Calu3 (cell line): ENCODE data around the gene SMIM35. TPM values are rescaled to one million over a fixed set of nuclear protein-coding genes. Genes with fewer than 3 reads are reported as not detected.

Experiments used
- BruUV-seq: library from RNA; stranded (reverse); fragments of 400-500 nt; replicated peaks from 2 replicates; lab custom pipeline; 2021; lab: Mats Ljungman, UMichigan
- CTCF ChIA-PET: fragments of 300-600 bp; sonication (Branson Sonifier 250); formaldehyde crosslinking; loops from one replicate; lab custom pipeline; 2022; ENCODE audit warnings: antibody characterized with exemption; lab: Charles Lee
- DNase-seq: peaks from one replicate; pipeline ENCODE4 v3.0.0; 2022
- H3K27ac Mint-ChIP-seq: one replicate; pipeline ENCODE4 v1.8.0; 2022; ENCODE audit warnings: mixed read lengths; ENCODE audit not compliant: unreplicated experiment
- H3K27me3 Mint-ChIP-seq: one replicate; pipeline ENCODE4 v1.8.0; 2022; ENCODE audit warnings: mixed read lengths; ENCODE audit not compliant: unreplicated experiment
- H3K36me3 Mint-ChIP-seq: one replicate; pipeline ENCODE4 v1.8.0; 2022; ENCODE audit warnings: mild to moderate bottlenecking, moderate library complexity, mixed read lengths; ENCODE audit not compliant: insufficient read depth, unreplicated experiment
- H3K4me1 Mint-ChIP-seq: one replicate; pipeline ENCODE4 v1.8.0; 2022; ENCODE audit warnings: mild to moderate bottlenecking, low read depth, mixed read lengths; ENCODE audit not compliant: unreplicated experiment
- H3K4me3 Mint-ChIP-seq: one replicate; pipeline ENCODE4 v1.8.0; 2022; ENCODE audit warnings: mild to moderate bottlenecking, low read depth, moderate library complexity, mixed read lengths; ENCODE audit not compliant: unreplicated experiment
- H3K9me3 Mint-ChIP-seq: one replicate; pipeline ENCODE4 v1.8.0; 2022; ENCODE audit warnings: low read depth, mixed read lengths; ENCODE audit not compliant: unreplicated experiment
- CTCF ChIP-seq: fragments of 200-600 bp; IDR thresholded peaks from one replicate; pipeline ENCODE4 v1.8.0; 2022; ENCODE audit warnings: antibody characterized with exemption; ENCODE audit not compliant: unreplicated experiment
- intact Hi-C: fragments of 100-400 bp; cut with micrococcal nuclease; formaldehyde crosslinking; loops from one replicate; pipeline ENCODE4 v1.10.0; 2022; ENCODE audit not compliant: unreplicated experiment
- total RNA-seq: library from RNA; stranded (reverse); gene quantifications from 2 replicates; pipeline ENCODE4 v1.2.3, GENCODE V29; 2022

SMIM35 gene
- total RNA-seq, 1 experiment from 2014 or later, result not detected

GRCh38 chr11:118054712-118055640 lies 31.8 kb downstream of the SMIM35 start:
- no TSS peak for BruUV-seq

GRCh38 chr11:118052581-118053206 lies 34.1 kb downstream of the SMIM35 start:
- TF ChIP-seq CTCF, result no peak
- H3K4me1 Mint-ChIP-seq, result no peaks in the 10 kb centered on the region
- CTCF ChIA-PET, result interaction anchor here (0.7 to 1.9 kb wide), 9 partner anchors 24 to 627 kb away, joined by 3 to 17 read pairs (median 6); partner anchors contain the start of genes FXYD2 and TMPRSS4
- H3K4me3 Mint-ChIP-seq, result no peak overlapping the region
- peaks cover 30% of the 10 kb centered on the region for H3K27me3 Mint-ChIP-seq
- no peaks in the 10 kb centered on the region for H3K9me3 Mint-ChIP-seq
- H3K27ac Mint-ChIP-seq, result no peak overlapping the region
- no peak for DNase-seq
- no peaks in the 10 kb centered on the region for H3K36me3 Mint-ChIP-seq
- BruUV-seq, result no TSS peak
- intact Hi-C loops, result loop anchor here (1.0 kb wide), 2 partner anchors 102 to 233 kb away; no protein-coding TSS in a partner anchor

More at GRCh38 chr11:118054712-118055640, 31.8 kb downstream of the SMIM35 start:
- H3K27ac Mint-ChIP-seq, result no peak overlapping the region
- TF ChIP-seq CTCF, result no peak
- H3K4me1 Mint-ChIP-seq, result no peaks in the 10 kb centered on the region
- intact Hi-C loops, result no loop called here
- H3K9me3 Mint-ChIP-seq, result no peaks in the 10 kb centered on the region
- DNase-seq, result no peak
- H3K27me3 Mint-ChIP-seq, result peaks cover 35% of the 10 kb centered on the region
- H3K4me3 Mint-ChIP-seq, result no peak overlapping the region
- no peaks in the 10 kb centered on the region for H3K36me3 Mint-ChIP-seq
- CTCF ChIA-PET, result interaction anchor here (0.7 kb wide), 1 partner anchor 515 kb away, joined by 3 read pairs; no protein-coding TSS in a partner anchor

- H3K27ac Mint-ChIP-seq, result no peak overlapping the region
- intact Hi-C loops, result no loop called here
- H3K9me3 Mint-ChIP-seq, result no peaks in the 10 kb centered on the region
- no peak overlapping the region for H3K4me3 Mint-ChIP-seq
- CTCF ChIA-PET, result interaction anchor here (1.8 kb wide), 1 partner anchor 232 kb away, joined by 17 read pairs; no protein-coding TSS in a partner anchor
- no peak for DNase-seq
- peaks cover 21% of the 10 kb centered on the region for H3K27me3 Mint-ChIP-seq
- TF ChIP-seq CTCF, result no peak
- no peaks in the 10 kb centered on the region for H3K4me1 Mint-ChIP-seq
- no peaks in the 10 kb centered on the region for H3K36me3 Mint-ChIP-seq
- BruUV-seq, result no TSS peak
Observed at GRCh38 chr11:118051611-118052461, 34.9 kb downstream of the SMIM35 start.

GRCh38 chr11:118051136-118051610 lies 35.6 kb downstream of the SMIM35 start:
- H3K27ac Mint-ChIP-seq, result no peak overlapping the region
- DNase-seq, result no peak
- CTCF ChIA-PET, result no interaction called here
- no peak for TF ChIP-seq CTCF
- BruUV-seq, result no TSS peak
- intact Hi-C loops, result no loop called here
- H3K36me3 Mint-ChIP-seq, result no peaks in the 10 kb centered on the region
- no peaks in the 10 kb centered on the region for H3K4me1 Mint-ChIP-seq
- no peaks in the 10 kb centered on the region for H3K9me3 Mint-ChIP-seq
- H3K4me3 Mint-ChIP-seq, result no peak overlapping the region
- H3K27me3 Mint-ChIP-seq, result peaks cover 15% of the 10 kb centered on the region
